Vagina (tissue), 2 donors: ENCODE measurements around the gene TMEM40.

Source experiments
- CTCF ChIP-seq, 3 experiments: fragments of 450-650 bp in 2 of 3; fragments of 200-600 bp in 1 of 3; sonication (generic) in 1 of 3; IDR thresholded peaks; one replicate each; pipeline ENCODE4 v1.5.1; 2017 to 2019; ENCODE audit warnings: antibody characterized with exemption in 3 of 3, mild to moderate bottlenecking in 2 of 3, moderate library complexity in 2 of 3
- POLR2A ChIP-seq, 2 donors: fragments of 450-650 bp; IDR thresholded peaks; one replicate each; pipeline ENCODE4 v1.6.1; 2017; ENCODE audit warnings: antibody characterized with exemption in 2 of 2, mild to moderate bottlenecking in 2 of 2, moderate library complexity in 2 of 2

GRCh38 chr3:12756175-12756574 is 2.9 kb downstream of the TMEM40 start:
- no peak for TF ChIP-seq POLR2A (IDR thresholded peaks at IDR 0.05)
- TF ChIP-seq CTCF (IDR thresholded peaks at IDR 0.05), result no peak
